ENCODE data around the gene FARP2.

The FARP2 gene

DNA sequence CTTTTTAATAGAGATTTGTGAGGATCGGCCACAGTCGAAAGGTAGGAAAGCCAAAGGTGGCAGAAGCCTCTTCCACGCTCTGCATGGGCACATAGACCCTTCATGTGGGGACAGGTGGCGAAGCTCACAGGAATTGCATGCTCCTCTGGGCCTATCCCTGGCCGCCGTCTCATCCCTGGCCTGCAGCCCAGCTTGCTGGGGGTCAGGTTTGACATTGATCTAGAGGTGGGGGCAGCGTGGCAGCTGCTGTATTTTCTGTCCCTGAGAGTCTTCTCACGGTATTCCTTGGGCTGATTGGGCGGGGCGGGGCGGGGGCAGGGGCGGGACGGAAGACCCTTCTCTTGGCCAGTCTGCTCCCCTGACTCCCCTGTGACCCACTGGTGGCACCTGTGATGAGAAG, 103.4 kb downstream of the FARP2 start:
- H3K36me3 ChIP-seq (ENCODE audit: insufficient read depth): no peaks in the 10 kb centered on the region
- no peak overlapping the region for H3K4me2 ChIP-seq
- no peaks in the 10 kb centered on the region for H4K20me1 ChIP-seq (ENCODE audit: insufficient read depth)
- no peak overlapping the region for H3K4me3 ChIP-seq (IDR thresholded peaks at IDR 0.05; ENCODE audit: insufficient read depth, low read depth, low read length)
- H2AFZ ChIP-seq (ENCODE audit: low read depth): no peak overlapping the region
- H3K27ac ChIP-seq: no peak overlapping the region
- H3K9ac ChIP-seq: no peak overlapping the region
- no peaks in the 10 kb centered on the region for H3K4me1 ChIP-seq (ENCODE audit: low read depth, poor library complexity, severe bottlenecking)
- TF ChIP-seq, protein P1, sequence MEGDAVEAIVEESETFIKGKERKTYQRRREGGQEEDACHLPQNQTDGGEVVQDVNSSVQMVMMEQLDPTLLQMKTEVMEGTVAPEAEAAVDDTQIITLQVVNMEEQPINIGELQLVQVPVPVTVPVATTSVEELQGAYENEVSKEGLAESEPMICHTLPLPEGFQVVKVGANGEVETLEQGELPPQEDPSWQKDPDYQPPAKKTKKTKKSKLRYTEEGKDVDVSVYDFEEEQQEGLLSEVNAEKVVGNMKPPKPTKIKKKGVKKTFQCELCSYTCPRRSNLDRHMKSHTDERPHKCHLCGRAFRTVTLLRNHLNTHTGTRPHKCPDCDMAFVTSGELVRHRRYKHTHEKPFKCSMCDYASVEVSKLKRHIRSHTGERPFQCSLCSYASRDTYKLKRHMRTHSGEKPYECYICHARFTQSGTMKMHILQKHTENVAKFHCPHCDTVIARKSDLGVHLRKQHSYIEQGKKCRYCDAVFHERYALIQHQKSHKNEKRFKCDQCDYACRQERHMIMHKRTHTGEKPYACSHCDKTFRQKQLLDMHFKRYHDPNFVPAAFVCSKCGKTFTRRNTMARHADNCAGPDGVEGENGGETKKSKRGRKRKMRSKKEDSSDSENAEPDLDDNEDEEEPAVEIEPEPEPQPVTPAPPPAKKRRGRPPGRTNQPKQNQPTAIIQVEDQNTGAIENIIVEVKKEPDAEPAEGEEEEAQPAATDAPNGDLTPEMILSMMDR (conservative IDR thresholded peaks at IDR 0.05; ENCODE audit: low read depth, low read length): no peak
- H3K27me3 ChIP-seq (ENCODE audit: insufficient read depth, low read depth): no peaks in the 10 kb centered on the region
- H3K79me2 ChIP-seq (ENCODE audit: insufficient read depth, low read depth): no peaks in the 10 kb centered on the region

DNA sequence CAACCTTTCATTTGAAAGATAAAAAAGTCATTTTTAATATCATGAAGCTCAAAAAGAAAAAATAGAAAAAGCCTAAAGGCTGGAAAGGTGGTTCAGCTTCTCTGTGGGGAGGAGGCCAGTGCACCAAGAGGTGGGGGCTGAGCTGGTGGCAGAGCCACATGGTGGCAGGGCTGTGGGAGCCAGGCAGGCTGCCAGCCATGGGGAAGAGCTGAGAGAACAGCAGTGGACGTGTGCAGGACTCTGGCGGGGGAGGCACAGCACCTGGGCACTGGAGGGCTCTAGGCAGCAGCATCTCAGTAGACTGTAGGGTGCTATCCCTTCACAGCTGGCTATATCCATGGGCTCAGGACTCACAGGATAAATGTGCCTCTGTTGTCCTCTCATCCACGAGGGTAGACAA, 104.5 kb downstream of the FARP2 start:
- Histone ChIP-seq H3K9ac (no peak overlapping the region), H3K79me2 (ENCODE audit: insufficient read depth, low read depth) (no peaks in the 10 kb centered on the region), H3K4me3 (IDR thresholded peaks at IDR 0.05; ENCODE audit: insufficient read depth, low read depth, low read length) (no peak overlapping the region), H3K27ac (no peak overlapping the region), H4K20me1 (ENCODE audit: insufficient read depth) (no peaks in the 10 kb centered on the region), H3K27me3 (ENCODE audit: insufficient read depth, low read depth) (no peaks in the 10 kb centered on the region), H3K4me1 (ENCODE audit: low read depth, poor library complexity, severe bottlenecking) (no peaks in the 10 kb centered on the region), H3K36me3 (ENCODE audit: insufficient read depth) (no peaks in the 10 kb centered on the region), H3K4me2 (no peak overlapping the region), H2AFZ (ENCODE audit: low read depth) (no peak overlapping the region)
- TF ChIP-seq, protein P1 (conservative IDR thresholded peaks at IDR 0.05; ENCODE audit: low read depth, low read length): no peak

DNA sequence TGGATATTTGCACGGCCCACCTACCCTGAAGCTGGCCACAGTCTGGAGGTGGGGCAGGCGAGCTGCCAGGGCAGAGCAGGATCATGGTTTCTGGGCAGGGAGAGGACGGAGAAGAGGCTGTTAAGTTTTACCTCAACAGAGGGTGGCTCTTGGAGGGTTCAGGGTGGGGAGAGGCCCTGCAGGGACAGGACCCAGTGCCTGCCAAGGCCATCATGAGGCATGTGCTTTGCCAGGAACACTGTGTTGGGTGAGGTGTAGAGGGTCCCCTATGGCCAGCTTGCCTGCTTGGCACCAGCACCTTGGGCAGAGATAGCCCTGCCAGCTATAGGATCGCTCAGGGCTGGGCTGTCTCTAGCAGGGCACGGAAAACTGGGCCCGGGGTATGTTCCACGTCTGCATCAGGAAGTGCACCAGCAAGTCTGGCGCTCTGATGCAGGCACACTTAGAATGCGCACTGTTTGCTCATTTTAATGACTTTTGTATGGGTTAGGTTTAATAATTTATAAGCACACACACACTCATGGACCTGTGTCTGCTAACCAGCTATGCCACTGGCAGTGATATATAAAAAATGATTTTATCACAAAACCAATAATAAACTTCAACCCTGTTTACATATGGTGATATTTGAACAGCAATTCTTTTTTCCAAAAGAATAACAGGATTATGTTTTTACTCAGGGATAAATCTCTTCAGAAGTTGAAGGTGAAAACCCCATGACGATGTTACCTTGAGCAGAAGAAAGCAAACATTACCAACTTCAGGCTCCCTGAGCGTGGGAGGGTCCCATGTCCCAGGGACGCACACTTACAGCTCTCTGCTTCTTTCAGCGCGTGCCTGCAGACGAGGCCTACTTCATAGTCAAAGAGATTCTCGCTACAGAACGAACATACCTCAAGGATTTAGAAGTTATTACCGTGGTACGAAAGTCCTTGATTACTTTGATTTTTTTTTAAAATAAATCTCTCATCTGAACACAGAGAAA, 105.9 kb downstream of the FARP2 start:
- TF ChIP-seq, protein P1 (conservative IDR thresholded peaks at IDR 0.05; ENCODE audit: low read depth, low read length): no peak
- no peaks in the 10 kb centered on the region for H3K27me3 ChIP-seq (ENCODE audit: insufficient read depth, low read depth)
- H3K79me2 ChIP-seq (ENCODE audit: insufficient read depth, low read depth): no peaks in the 10 kb centered on the region
- no peak overlapping the region for H2AFZ ChIP-seq (ENCODE audit: low read depth)
- no peaks in the 10 kb centered on the region for H3K4me1 ChIP-seq (ENCODE audit: low read depth, poor library complexity, severe bottlenecking)
- H3K4me2 ChIP-seq: no peak overlapping the region
- no peak overlapping the region for H3K4me3 ChIP-seq (IDR thresholded peaks at IDR 0.05; ENCODE audit: insufficient read depth, low read depth, low read length)
- no peaks in the 10 kb centered on the region for H3K36me3 ChIP-seq (ENCODE audit: insufficient read depth)
- H4K20me1 ChIP-seq (ENCODE audit: insufficient read depth): no peaks in the 10 kb centered on the region
- H3K27ac ChIP-seq: no peak overlapping the region
- no peak overlapping the region for H3K9ac ChIP-seq

DNA sequence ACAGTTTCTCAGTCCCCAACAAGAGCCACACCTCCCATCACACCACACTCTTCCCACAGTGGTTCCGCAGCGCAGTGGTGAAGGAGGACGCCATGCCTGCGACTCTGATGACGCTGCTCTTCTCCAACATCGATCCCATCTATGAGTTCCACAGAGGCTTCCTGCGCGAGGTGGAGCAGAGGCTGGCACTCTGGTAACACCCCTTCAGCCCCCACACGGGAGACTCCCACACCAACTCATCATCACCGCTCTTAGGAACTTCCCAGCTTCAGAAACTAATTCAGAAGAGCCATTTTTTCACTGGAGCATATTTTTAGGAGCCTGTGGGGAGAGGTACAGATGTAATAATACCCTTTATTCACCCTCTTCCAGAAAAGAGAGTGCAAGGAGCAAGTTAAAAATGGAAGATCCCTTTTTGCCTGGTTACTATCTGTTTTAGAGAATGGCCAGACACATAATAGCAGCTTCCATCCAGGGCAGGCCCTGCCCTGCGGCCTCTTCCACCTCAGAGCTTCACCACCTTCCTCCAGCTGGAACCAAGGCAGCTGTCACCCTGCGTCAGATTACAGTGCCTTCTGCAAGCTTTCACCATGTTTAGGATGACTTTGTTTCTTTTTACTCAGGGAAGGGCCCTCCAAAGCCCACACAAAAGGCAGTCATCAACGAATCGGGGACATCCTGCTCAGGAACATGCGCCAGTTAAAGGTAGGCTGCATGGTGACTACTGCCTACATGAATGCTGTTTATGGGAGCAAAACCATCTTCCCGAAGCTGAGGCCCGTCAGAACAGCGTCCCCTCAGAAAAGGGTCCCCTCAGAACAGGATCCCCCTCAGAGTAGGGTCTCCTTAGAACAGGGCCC, 107.4 kb downstream of the FARP2 start:
- Histone ChIP-seq H3K4me2 (no peak overlapping the region), H3K27me3 (ENCODE audit: insufficient read depth, low read depth) (no peaks in the 10 kb centered on the region), H3K9ac (no peak overlapping the region), H2AFZ (ENCODE audit: low read depth) (no peak overlapping the region), H3K79me2 (ENCODE audit: insufficient read depth, low read depth) (no peaks in the 10 kb centered on the region), H3K27ac (no peak overlapping the region), H3K36me3 (ENCODE audit: insufficient read depth) (no peaks in the 10 kb centered on the region), H3K4me1 (ENCODE audit: low read depth, poor library complexity, severe bottlenecking) (no peaks in the 10 kb centered on the region), H3K4me3 (IDR thresholded peaks at IDR 0.05; ENCODE audit: insufficient read depth, low read depth, low read length) (no peak overlapping the region), H4K20me1 (ENCODE audit: insufficient read depth) (no peaks in the 10 kb centered on the region)
- TF ChIP-seq, protein P1 (conservative IDR thresholded peaks at IDR 0.05; ENCODE audit: low read depth, low read length): no peak
